HG02938 (cell line): ENCODE data around the gene BBOF1.
A peak's percentile ranks its signal among the peaks of the same experiment; 100 is the strongest.
"Not testable (repeated sequence)": the region's sequence is repeated elsewhere in the genome, so short reads cannot be mapped to it uniquely, and the experiment has no call there.

ENCODE experiments used
- ATAC-seq: cut with Tn5 transposase; IDR thresholded peaks from one replicate; pipeline ENCODE4 v1.9.1; 2021; ENCODE audit warnings: mild to moderate bottlenecking, moderate library complexity; ENCODE audit not compliant: unreplicated experiment

The BBOF1 gene

DNA sequence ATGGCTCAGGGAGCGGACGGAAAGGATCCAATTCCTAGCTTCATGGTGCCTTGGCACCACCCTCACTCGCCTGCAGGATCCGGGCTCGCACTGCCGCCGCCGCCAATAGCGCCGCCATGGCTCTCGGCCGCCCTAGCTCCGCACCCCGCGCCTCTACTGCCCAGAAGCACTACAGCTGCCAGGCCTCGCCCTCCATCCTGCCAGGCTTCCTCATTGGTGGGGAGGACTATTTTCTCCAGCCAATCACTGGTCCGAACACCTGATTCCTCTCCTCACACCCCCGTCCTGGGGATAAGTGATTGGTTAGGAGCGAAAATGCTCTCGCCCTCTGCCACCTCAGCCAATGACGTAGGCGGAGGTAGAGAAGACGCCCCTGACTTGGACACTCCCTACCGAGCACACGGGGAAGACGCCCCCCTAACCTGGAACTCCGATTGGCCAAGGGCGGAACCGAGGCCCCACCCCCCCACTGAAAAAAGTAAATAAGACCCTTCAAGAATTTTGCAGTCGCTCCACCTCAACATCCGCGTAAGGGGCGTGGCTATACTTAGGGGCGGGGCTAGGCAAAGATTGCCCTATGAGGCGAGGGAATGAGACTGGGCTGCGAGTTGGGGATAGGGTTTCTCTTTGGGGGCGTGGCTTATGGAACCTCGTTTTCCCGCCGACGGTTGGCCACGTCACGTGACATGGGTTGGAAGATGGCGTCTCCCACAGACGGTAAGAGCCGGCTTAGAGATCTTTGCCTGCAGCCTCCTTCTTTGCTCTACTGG lies 65.3 kb downstream of the BBOF1 start, which contains the start of the genes ALDH6A1 and LIN52:
ALDH6A1 (minus strand) TSS at position 177 of the 770 bp plus-strand sequence; CDS start at position 118, 59 bp downstream.
LIN52 (plus strand) TSS at position 680 of the 770 bp plus-strand sequence; CDS start at position 699, 19 bp downstream.
- peak; percentile 93 for ATAC-seq

DNA sequence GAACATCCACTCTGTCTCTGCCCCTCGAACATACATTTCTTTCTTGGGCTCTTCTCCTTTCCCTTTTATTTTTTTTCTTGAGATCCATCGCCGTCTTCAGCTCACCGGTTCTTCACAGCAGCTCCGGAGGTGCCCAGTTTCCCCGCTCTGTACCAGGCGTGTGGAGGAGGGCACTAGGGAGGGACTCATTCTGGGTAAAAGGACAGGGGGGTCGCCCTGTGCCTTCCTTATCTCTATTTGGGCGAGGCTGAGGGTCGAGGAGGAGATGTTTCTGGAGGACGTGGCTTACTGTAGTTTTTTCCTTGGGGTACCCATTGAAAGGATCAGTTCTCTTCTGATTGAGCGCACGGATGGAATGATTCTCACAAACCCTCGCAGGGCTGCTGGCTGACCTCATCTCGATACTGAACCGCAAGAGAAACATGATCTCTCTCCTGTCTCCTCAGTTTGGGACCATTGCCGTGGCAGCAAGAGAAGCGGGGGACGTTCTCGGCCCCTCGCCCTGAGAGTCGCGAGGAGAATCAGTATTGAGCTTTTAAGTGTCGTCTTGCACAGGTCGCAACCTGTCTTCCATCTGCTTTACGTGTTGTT lies 66.0 kb downstream of the BBOF1 start:
- ATAC-seq = peak; percentile 3

DNA sequence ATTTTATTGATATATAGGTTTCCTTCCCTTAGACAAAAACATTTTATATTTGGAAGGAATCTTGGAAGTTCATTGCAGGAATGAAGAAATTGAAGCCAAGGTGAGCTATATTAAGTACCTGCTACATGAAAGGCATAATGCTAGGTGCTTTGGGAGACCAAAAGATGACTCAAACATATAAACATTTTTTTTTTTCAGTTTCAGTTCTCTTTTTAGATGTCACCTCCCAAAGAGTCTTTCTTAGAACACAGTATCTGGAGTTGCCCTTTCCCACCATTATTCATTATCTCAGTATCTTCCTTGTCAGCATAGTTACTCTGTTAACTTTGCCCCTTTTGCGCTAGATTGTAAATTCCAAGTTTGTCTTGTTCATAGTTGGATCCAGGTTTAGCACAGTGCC lies 66.7 kb downstream of the BBOF1 start:
- ATAC-seq = no peak

DNA sequence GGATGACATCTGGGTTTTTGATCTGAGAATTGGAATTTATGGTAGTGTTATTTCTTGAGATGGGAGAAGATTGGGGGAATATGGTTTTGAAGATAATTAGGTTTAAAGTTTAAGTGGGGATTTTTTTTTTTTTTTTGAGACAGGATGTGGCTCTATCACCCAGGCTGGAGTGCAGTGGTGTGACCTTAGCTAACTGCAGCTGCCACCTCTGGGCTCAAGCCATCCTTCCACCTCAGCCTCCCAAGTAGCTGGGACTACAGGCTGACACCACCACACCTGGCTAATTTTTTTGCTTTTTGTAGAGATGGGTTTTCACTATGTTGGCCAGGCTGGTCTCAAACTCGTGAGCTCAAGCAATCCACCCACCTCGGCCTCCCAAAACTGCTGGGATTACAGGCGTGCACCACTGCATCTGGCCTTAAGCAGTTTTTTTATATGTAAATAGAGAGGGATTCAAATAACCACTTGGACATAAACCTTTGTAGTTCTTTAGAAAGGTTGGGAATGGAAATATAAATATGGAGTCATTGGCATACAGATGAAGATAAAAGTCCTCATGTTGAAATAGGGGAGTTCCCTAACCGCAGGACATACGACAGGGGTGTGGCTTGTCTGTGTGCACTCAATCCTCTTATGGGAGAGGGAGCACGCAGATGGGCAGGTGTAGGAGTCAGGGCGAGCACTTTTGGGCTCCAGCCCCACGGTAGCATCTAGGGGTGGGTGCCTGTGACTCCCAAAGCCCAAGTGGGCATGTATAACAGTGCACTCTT lies 70.3 kb downstream of the BBOF1 start:
- no peak for ATAC-seq

DNA sequence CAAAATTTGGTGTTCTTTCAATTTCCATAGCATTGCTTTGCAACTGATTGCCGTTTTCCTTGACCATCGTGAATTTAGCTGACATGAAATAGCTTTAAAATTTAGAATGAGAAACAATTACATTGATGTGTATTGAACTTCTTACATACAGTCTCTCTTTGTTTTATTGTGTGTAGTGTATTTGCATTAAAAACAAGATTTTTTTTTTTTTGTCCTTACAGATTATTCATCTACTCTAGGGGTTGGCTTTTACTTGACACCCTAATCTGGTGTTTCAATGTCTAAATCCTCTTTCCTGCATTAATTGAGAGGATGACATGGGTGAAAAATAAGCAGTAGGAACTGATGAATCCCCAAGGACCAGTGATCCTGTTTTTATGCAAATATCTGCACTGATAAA lies 86.2 kb downstream of the BBOF1 start:
- no peak for ATAC-seq

DNA sequence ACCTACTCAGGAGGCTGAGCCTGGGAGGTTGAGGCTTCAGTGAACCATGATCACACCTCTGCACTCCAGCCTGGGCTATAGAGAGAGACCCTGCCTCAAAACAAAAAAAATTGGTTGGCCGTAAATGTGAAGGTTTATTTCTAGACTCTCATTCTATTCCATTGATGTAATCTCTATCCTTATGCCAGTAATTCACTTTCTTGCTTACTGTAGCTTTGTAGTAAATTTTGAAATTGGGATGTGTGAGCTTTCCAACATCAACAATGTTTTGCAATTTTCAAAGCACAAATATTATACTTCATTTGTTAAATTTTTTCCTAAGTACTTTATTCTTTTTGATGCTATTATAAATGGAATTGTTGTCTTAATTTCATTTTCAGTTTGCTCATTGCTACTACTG lies 90.2 kb downstream of the BBOF1 start:
- ATAC-seq = no peak

DNA sequence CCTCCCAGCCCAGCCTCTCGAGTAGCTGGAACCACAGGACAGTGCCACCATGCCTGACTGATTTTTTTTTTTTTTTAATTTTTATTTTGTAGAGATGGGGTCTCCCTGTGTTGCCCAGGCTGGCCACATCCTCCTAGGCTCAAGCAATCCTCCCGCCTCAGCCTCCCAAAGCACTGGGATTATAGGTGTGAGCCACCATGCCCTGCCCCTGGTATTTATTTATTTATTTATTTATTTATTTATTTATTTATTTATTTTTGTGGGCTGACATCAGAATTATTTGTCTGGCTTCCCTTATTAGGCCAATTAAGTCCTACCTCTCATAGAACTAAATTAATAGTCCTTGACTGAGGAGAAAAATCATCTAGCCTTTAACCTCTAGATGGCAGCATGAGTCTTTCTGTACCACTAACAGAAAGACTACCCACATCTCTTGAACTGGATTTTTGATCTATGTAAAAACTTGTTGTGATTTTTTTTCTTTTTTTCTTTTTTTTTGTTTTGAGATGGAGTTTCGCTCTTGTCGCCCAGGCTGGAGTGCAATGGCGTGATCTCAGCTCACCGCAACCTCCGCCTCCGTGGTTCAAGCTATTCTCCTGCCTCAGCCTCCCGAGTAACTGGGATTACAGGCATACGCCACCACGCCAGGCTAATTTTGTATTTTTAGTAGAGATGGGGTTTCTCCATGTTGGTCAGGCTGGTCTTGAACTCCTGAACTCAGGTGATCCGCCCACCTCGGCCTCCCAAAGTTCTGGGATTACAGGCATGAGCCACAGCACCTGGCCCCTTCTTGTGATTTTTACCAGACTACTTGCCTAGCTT lies 92.5 kb downstream of the BBOF1 start:
- not testable (repeated sequence) for ATAC-seq
